ENCODE data around the gene CASKIN2. TPM values are rescaled to one million over a fixed set of nuclear protein-coding genes. Genes with fewer than 3 reads are reported as not detected.

CASKIN2 gene
- total RNA-seq, 1 experiment from 2014 or later = 25.4 TPM

GRCh38 chr17:75559958-75560533 is 44.7 kb upstream of the CASKIN2 start:
- H4K20me1 ChIP-seq (ENCODE audit: insufficient read depth) = no peaks in the 10 kb centered on the region
- peaks cover 40% of the 10 kb centered on the region for H3K4me1 ChIP-seq (replicated peaks; ENCODE audit: insufficient read depth)
- H3K4me3 ChIP-seq = no peak overlapping the region
- CTCF ChIA-PET = no interaction called here
- no peak for TF ChIP-seq CTCF (conservative IDR thresholded peaks at IDR 0.05)
- TF ChIP-seq EZH2 (IDR thresholded peaks at IDR 0.05; ENCODE audit: low read depth) = no peak
- no peak overlapping the region for H3K27ac ChIP-seq
- no peaks in the 10 kb centered on the region for H3K27me3 ChIP-seq (ENCODE audit: insufficient read depth, low read depth)
- 0 out of 2 replicates have a peak, but pooled peaks cover 5% of the 10 kb centered on the region for H3K79me2 ChIP-seq (ENCODE audit: low read depth)
- no peaks in the 10 kb centered on the region; the same call in 1 of the 2 replicates for H3K36me3 ChIP-seq (ENCODE audit: low read depth)
- H3K9me3 ChIP-seq (ENCODE audit: insufficient read depth, low read depth) = no peaks in the 10 kb centered on the region
- DNase-seq = no peak
- intact Hi-C loops (cut with micrococcal nuclease; ENCODE audit: unreplicated experiment) = no loop called here
- no TSS peak for BruUV-seq (replicated peaks)
- 0 out of 2 replicates have a peak overlapping the region, but pooled peaks have one; percentile 4 for H3K4me2 ChIP-seq
- H2AFZ ChIP-seq = no peak overlapping the region
- peaks cover 32% of the 10 kb centered on the region for H3F3A ChIP-seq (ENCODE audit: insufficient read depth, low read depth)
- POLR2A ChIA-PET (ENCODE audit: unreplicated experiment) = no interaction called here
- no peaks in the 10 kb centered on the region for H3K9me2 ChIP-seq (ENCODE audit: insufficient read depth)

- intact Hi-C loops (cut with micrococcal nuclease; ENCODE audit: unreplicated experiment) = no loop called here
- no peak for DNase-seq
- ChIA-PET POLR2A (ENCODE audit: unreplicated experiment) (no interaction called here), CTCF (no interaction called here)
- no peaks in the 10 kb centered on the region for H3K9me2 ChIP-seq (ENCODE audit: insufficient read depth)
- H3K27ac ChIP-seq = no peak overlapping the region
- H3F3A ChIP-seq (ENCODE audit: insufficient read depth, low read depth) = peaks cover 22% of the 10 kb centered on the region
- no peaks in the 10 kb centered on the region for H3K9me3 ChIP-seq (ENCODE audit: insufficient read depth, low read depth)
- H3K4me2 ChIP-seq = no peak overlapping the region
- no peak overlapping the region for H2AFZ ChIP-seq
- H3K27me3 ChIP-seq (ENCODE audit: insufficient read depth, low read depth) = no peaks in the 10 kb centered on the region
- no peaks in the 10 kb centered on the region; the same call in 1 of the 2 replicates for H3K36me3 ChIP-seq (ENCODE audit: low read depth)
- no peak overlapping the region for H3K4me3 ChIP-seq
- BruUV-seq (replicated peaks) = no TSS peak
- no peaks in the 10 kb centered on the region for H4K20me1 ChIP-seq (ENCODE audit: insufficient read depth)
- TF ChIP-seq EZH2 (IDR thresholded peaks at IDR 0.05; ENCODE audit: low read depth) (no peak), CTCF (conservative IDR thresholded peaks at IDR 0.05) (no peak)
- 0 out of 2 replicates have a peak, but pooled peaks cover 5% of the 10 kb centered on the region for H3K79me2 ChIP-seq (ENCODE audit: low read depth)
- H3K4me1 ChIP-seq (replicated peaks; ENCODE audit: insufficient read depth) = peaks cover 32% of the 10 kb centered on the region
Observed at GRCh38 chr17:75558666-75559530, 43.6 kb upstream of the CASKIN2 start.

- 0 out of 2 replicates have a peak overlapping the region, but pooled peaks have one; percentile 39 for H3K27ac ChIP-seq
- ChIA-PET CTCF (no interaction called here), POLR2A (ENCODE audit: unreplicated experiment) (interaction anchor here (0.6 kb wide), 1 partner anchor 20 kb away, joined by 3 read pairs; no protein-coding TSS in a partner anchor)
- H3K9me2 ChIP-seq (ENCODE audit: insufficient read depth) = no peaks in the 10 kb centered on the region
- H3K79me2 ChIP-seq (ENCODE audit: low read depth) = 0 out of 2 replicates have a peak, but pooled peaks cover 5% of the 10 kb centered on the region
- TF ChIP-seq EZH2 (IDR thresholded peaks at IDR 0.05; ENCODE audit: low read depth) (no peak), CTCF (conservative IDR thresholded peaks at IDR 0.05) (no peak)
- intact Hi-C loops (cut with micrococcal nuclease; ENCODE audit: unreplicated experiment) = loop anchor here (2.0 kb wide), 1 partner anchor 31 kb away; no protein-coding TSS in a partner anchor
- no peak overlapping the region for H3K4me2 ChIP-seq
- H3K4me1 ChIP-seq (replicated peaks; ENCODE audit: insufficient read depth) = peaks cover 32% of the 10 kb centered on the region
- no peak overlapping the region for H2AFZ ChIP-seq
- no peaks in the 10 kb centered on the region for H3K9me3 ChIP-seq (ENCODE audit: insufficient read depth, low read depth)
- BruUV-seq (replicated peaks) = no TSS peak
- H3K4me3 ChIP-seq = no peak overlapping the region
- no peaks in the 10 kb centered on the region for H3K27me3 ChIP-seq (ENCODE audit: insufficient read depth, low read depth)
- peaks cover 24% of the 10 kb centered on the region for H3F3A ChIP-seq (ENCODE audit: insufficient read depth, low read depth)
- no peaks in the 10 kb centered on the region for H4K20me1 ChIP-seq (ENCODE audit: insufficient read depth)
- H3K36me3 ChIP-seq (ENCODE audit: low read depth) = no peaks in the 10 kb centered on the region; the same call in 1 of the 2 replicates
- no peak for DNase-seq
Observed at GRCh38 chr17:75557852-75558665, 42.7 kb upstream of the CASKIN2 start.
